Left lung (tissue), 10 donors: ENCODE results near the gene CDR2L. TPM values are rescaled to one million over a fixed set of nuclear protein-coding genes. Genes with fewer than 3 reads are reported as not detected.

Source experiments
- ATAC-seq: fragments of 200-7000 bp; cut with Tn5 transposase; one replicate; pipeline ENCODE4 v1.9.1; 2020; ENCODE audit warnings: moderate library complexity
- DNase-seq, 4 donors: peaks; one replicate each; pipeline ENCODE4 v3.0.0-alpha.2; 2013 to 2020
- H3K27ac ChIP-seq, 2 donors: fragments of 200-600 bp; sonication (generic) in 1 of 2; one replicate each; pipeline versions ENCODE4 v1.5.0 to v1.8.0; 2020 to 2021
- H3K27me3 ChIP-seq, 2 donors: fragments of 200-600 bp; sonication (generic) in 1 of 2; one replicate each; pipeline versions ENCODE4 v1.5.0 to v1.8.0; 2020 to 2021
- H3K36me3 ChIP-seq, 2 donors: fragments of 200-600 bp; sonication (generic) in 1 of 2; one replicate each; pipeline versions ENCODE4 v1.5.0 to v1.8.0; 2020 to 2021
- H3K4me1 ChIP-seq, 2 donors: fragments of 200-600 bp; one replicate each; pipeline ENCODE4 v1.8.0; 2021
- H3K4me3 ChIP-seq, 2 donors: fragments of 200-600 bp; sonication (generic) in 1 of 2; one replicate each; pipeline versions ENCODE4 v1.5.0 to v1.8.0; 2020 to 2021; ENCODE audit warnings: mild to moderate bottlenecking in 1 of 2
- H3K9me3 ChIP-seq, 2 donors: fragments of 200-600 bp; sonication (generic) in 1 of 2; one replicate each; pipeline versions ENCODE4 v1.5.0 to v1.8.0; 2020 to 2021
- CTCF ChIP-seq, 2 donors: fragments of 200-600 bp; sonication (generic) in 1 of 2; IDR thresholded peaks; one replicate each; pipeline versions ENCODE4 v1.5.0 to v1.8.0; 2021; ENCODE audit warnings: antibody characterized with exemption in 2 of 2
- intact Hi-C, 2 donors: fragments of 100-400 bp; cut with DNase I; formaldehyde crosslinking; loops; one replicate each; pipeline versions ENCODE4 v1.11.2 to v1.14.2; 2022
- polyA plus RNA-seq, 6 donors: library from polyadenylated mRNA; unstranded; fragments of 120-200 nt; gene quantifications; one replicate each; pipeline ENCODE4 v1.2.1, GENCODE V29; 2013; ENCODE audit not compliant: insufficient read length in 6 of 6
- total RNA-seq, 2 donors: library from RNA; stranded (reverse); fragmentation: NEBNext Ultra II Directional; extraction: Animal tissue kit (Norgen Biotek cat#: 25700); gene quantifications; one replicate each; pipeline ENCODE4 v1.2.1, GENCODE V29; 2021
- donor health status: DM: no; HTN: yes; CAD: no.
- donor health status: DM: no; HTN: no; CAD: no.

Gene CDR2L
- total and polyA plus RNA-seq, 8 donors = 10.3 to 41.2 (median 14.8) TPM

GRCh38 chr17:74954115-74954514 lies 33.3 kb upstream of the CDR2L start:
- H3K4me3 ChIP-seq = no peak overlapping the region
- ATAC-seq = no peak

GRCh38 chr17:74954665-74955421 lies 32.6 kb upstream of the CDR2L start:
- H3K27ac ChIP-seq = no peak overlapping the region
- intact Hi-C loops = no loop called here

More at GRCh38 chr17:74954115-74954514, 33.3 kb upstream of the CDR2L start:
- no peak for TF ChIP-seq CTCF (IDR thresholded peaks at IDR 0.05)
- Histone ChIP-seq H3K4me1 (no peaks in the 10 kb centered on the region), H3K36me3 (peaks cover 0 to 29% of the 10 kb centered on the region in 2 donors), H3K27ac (no peak overlapping the region), H3K9me3 (peaks cover 0 to 6% of the 10 kb centered on the region in 2 donors), H3K27me3 (peaks cover 0 to 7% of the 10 kb centered on the region in 2 donors)
- intact Hi-C loops = no loop called here
- no peak for DNase-seq

GRCh38 chr17:74956093-74956492 lies 31.3 kb upstream of the CDR2L start:
- H3K36me3 ChIP-seq = peaks cover 0 to 34% of the 10 kb centered on the region in 2 donors
- H3K27ac ChIP-seq = no peak overlapping the region
- intact Hi-C loops = no loop called here
- H3K27me3 ChIP-seq = no peaks in the 10 kb centered on the region
- no peak overlapping the region for H3K4me3 ChIP-seq
- DNase-seq = no peak
- no peak for TF ChIP-seq CTCF (IDR thresholded peaks at IDR 0.05)
- no peak for ATAC-seq
- H3K4me1 ChIP-seq = peaks cover 0 to 5% of the 10 kb centered on the region in 2 donors
- peaks cover 0 to 6% of the 10 kb centered on the region in 2 donors for H3K9me3 ChIP-seq

More at GRCh38 chr17:74954665-74955421, 32.6 kb upstream of the CDR2L start:
- peaks cover 0 to 6% of the 10 kb centered on the region in 2 donors for H3K9me3 ChIP-seq
- H3K27me3 ChIP-seq = no peaks in the 10 kb centered on the region
- H3K36me3 ChIP-seq = peaks cover 0 to 29% of the 10 kb centered on the region in 2 donors
- no peak for DNase-seq
- no peak for TF ChIP-seq CTCF (IDR thresholded peaks at IDR 0.05)
- ATAC-seq = no peak
- H3K4me1 ChIP-seq = no peaks in the 10 kb centered on the region
- H3K4me3 ChIP-seq = no peak overlapping the region

GRCh38 chr17:74957935-74958740 lies 29.3 kb upstream of the CDR2L start:
- Histone ChIP-seq H3K36me3 (peaks cover 0 to 24% of the 10 kb centered on the region in 2 donors), H3K4me1 (peaks cover 0 to 13% of the 10 kb centered on the region in 2 donors), H3K27me3 (no peaks in the 10 kb centered on the region), H3K4me3 (no peak overlapping the region), H3K27ac (no peak overlapping the region), H3K9me3 (peaks cover 0 to 6% of the 10 kb centered on the region in 2 donors)
- peak; percentile 93 to 98 for TF ChIP-seq CTCF (IDR thresholded peaks at IDR 0.05)
- DNase-seq = peak in 3 of 4 donors; percentile 56 to 94 (median 68)
- intact Hi-C loops = no loop called here
- ATAC-seq = peak; percentile 54
